ENCODE data around the gene SMIM17. TPM values are rescaled to one million over a fixed set of nuclear protein-coding genes. Genes with fewer than 3 reads are reported as not detected.

The SMIM17 gene
- total RNA-seq, 3 donors from 2014 or later = 0.38 to 0.47 TPM; not detected in 1

- H3K4me1 ChIP-seq (ENCODE audit: low read depth) = no peaks in the 10 kb centered on the region
- ATAC-seq (no peak), DNase-seq (no peak)
- no peaks in the 10 kb centered on the region for H3K36me3 ChIP-seq (ENCODE audit: low read depth)
- H3K9me3 ChIP-seq = peaks cover 94% of the 10 kb centered on the region
- H3K4me3 ChIP-seq = no peak overlapping the region
- no peak for TF ChIP-seq CTCF (IDR thresholded peaks at IDR 0.05)
- intact Hi-C loops (cut with DNase I, micrococcal nuclease) = no loop called here
Observed at GRCh38 chr19:56613639-56614038, 29.3 kb upstream of the SMIM17 start.

GRCh38 chr19:56617531-56617930 is 25.4 kb upstream of the SMIM17 start:
- peaks cover 100% of the 10 kb centered on the region for H3K9me3 ChIP-seq
- intact Hi-C loops (cut with DNase I, micrococcal nuclease) = no loop called here
- no peak overlapping the region for H3K4me3 ChIP-seq
- no peak for TF ChIP-seq CTCF (IDR thresholded peaks at IDR 0.05)
- H3K4me1 ChIP-seq (ENCODE audit: low read depth) = no peaks in the 10 kb centered on the region
- no peak for DNase-seq
- ATAC-seq = no peak
- peaks cover 5% of the 10 kb centered on the region for H3K36me3 ChIP-seq (ENCODE audit: low read depth)

- H3K36me3 ChIP-seq (ENCODE audit: low read depth) = peaks cover 5% of the 10 kb centered on the region
- no peak overlapping the region for H3K4me3 ChIP-seq
- no peak for DNase-seq
- ATAC-seq = no peak
- intact Hi-C loops (cut with DNase I, micrococcal nuclease) = no loop called here
- TF ChIP-seq CTCF (IDR thresholded peaks at IDR 0.05) = no peak
- peaks cover 100% of the 10 kb centered on the region for H3K9me3 ChIP-seq
- H3K4me1 ChIP-seq (ENCODE audit: low read depth) = no peaks in the 10 kb centered on the region
Observed at GRCh38 chr19:56619121-56619520, 23.8 kb upstream of the SMIM17 start.

- ATAC-seq (no peak), DNase-seq (no peak)
- Histone ChIP-seq H3K4me1 (ENCODE audit: low read depth) (no peaks in the 10 kb centered on the region), H3K9me3 (peaks cover 98% of the 10 kb centered on the region), H3K36me3 (ENCODE audit: low read depth) (peaks cover 5% of the 10 kb centered on the region), H3K4me3 (no peak overlapping the region)
- TF ChIP-seq CTCF (IDR thresholded peaks at IDR 0.05) = no peak
- intact Hi-C loops (cut with DNase I, micrococcal nuclease) = no loop called here
Observed at GRCh38 chr19:56622374-56622773, 20.6 kb upstream of the SMIM17 start.

GRCh38 chr19:56623006-56623405 is 20.0 kb upstream of the SMIM17 start:
- no peak overlapping the region for H3K4me3 ChIP-seq
- ATAC-seq (no peak), DNase-seq (no peak)
- H3K9me3 ChIP-seq = peaks cover 98% of the 10 kb centered on the region
- peaks cover 5% of the 10 kb centered on the region for H3K36me3 ChIP-seq (ENCODE audit: low read depth)
- TF ChIP-seq CTCF (IDR thresholded peaks at IDR 0.05) = no peak
- no peaks in the 10 kb centered on the region for H3K4me1 ChIP-seq (ENCODE audit: low read depth)
- intact Hi-C loops (cut with DNase I, micrococcal nuclease) = no loop called here

GRCh38 chr19:56625708-56626107 is 17.3 kb upstream of the SMIM17 start:
- ATAC-seq (no peak), DNase-seq (no peak)
- Histone ChIP-seq H3K9me3 (peaks cover 97% of the 10 kb centered on the region), H3K4me1 (ENCODE audit: low read depth) (no peaks in the 10 kb centered on the region), H3K36me3 (ENCODE audit: low read depth) (peaks cover 5% of the 10 kb centered on the region), H3K4me3 (no peak overlapping the region)
- TF ChIP-seq CTCF (IDR thresholded peaks at IDR 0.05) = no peak
- intact Hi-C loops (cut with DNase I, micrococcal nuclease) = no loop called here

All from mucosa of descending colon (tissue), 3 donors.